NCI-H146 treated with DMSO at 0.1 percent for 48 hours (cell line): ENCODE data around the gene NRGN.
A peak's percentile ranks its signal among the peaks of the same experiment; 100 is the strongest.

Experiments
- DNase-seq: peaks from one replicate; lab custom pipeline; 2025; ENCODE audit not compliant: unreplicated experiment; lab: John Stamatoyannopoulos, UW

NRGN gene

GRCh38 chr11:124779568-124779967, 39.8 kb downstream of the NRGN start:
- DNase-seq = no peak

GRCh38 chr11:124783002-124783401, 43.3 kb downstream of the NRGN start:
- no peak for DNase-seq

GRCh38 chr11:124784051-124784450, 44.3 kb downstream of the NRGN start:
- DNase-seq = no peak

GRCh38 chr11:124788521-124788920, 48.8 kb downstream of the NRGN start:
- no peak for DNase-seq

- no peak for DNase-seq
These were observed 52.0 kb downstream of the NRGN start for GRCh38 chr11:124791626-124792341.

- DNase-seq = peak; percentile 19
These were observed 53.9 kb downstream of the NRGN start for GRCh38 chr11:124793466-124794278.

- DNase-seq = no peak
These were observed 56.6 kb downstream of the NRGN start for GRCh38 chr11:124796312-124796711.
